ENCODE data around the gene TMEM43.

The TMEM43 gene

GRCh38 chr3:14183015-14183577 lies 58.2 kb downstream of the TMEM43 start:
- TF ChIP-seq CTCF (IDR thresholded peaks at IDR 0.05; ENCODE audit: low read length, missing control alignments), result no peak
- no peak for DNase-seq (ENCODE audit: low read depth)

GRCh38 chr3:14186854-14187458 lies 62.1 kb downstream of the TMEM43 start:
- DNase-seq (ENCODE audit: low read depth), result no peak
- TF ChIP-seq CTCF (IDR thresholded peaks at IDR 0.05; ENCODE audit: low read length, missing control alignments), result no peak
- no peak overlapping the region for H3K4me3 ChIP-seq (replicated peaks; ENCODE audit: low read depth, low read length)

More at GRCh38 chr3:14183015-14183577, 58.2 kb downstream of the TMEM43 start:
- H3K4me3 ChIP-seq (replicated peaks; ENCODE audit: low read depth, low read length), result no peak overlapping the region

GRCh38 chr3:14188041-14188754 lies 63.3 kb downstream of the TMEM43 start:
- DNase-seq (ENCODE audit: low read depth), result no peak
- TF ChIP-seq CTCF (IDR thresholded peaks at IDR 0.05; ENCODE audit: low read length, missing control alignments), result no peak
- H3K4me3 ChIP-seq (replicated peaks; ENCODE audit: low read depth, low read length), result no peak overlapping the region

Data from fibroblast of pulmonary artery (primary cell).